Hepatocyte (in vitro differentiated cells): ENCODE data around the gene SPHK2. TPM values are rescaled to one million over a fixed set of nuclear protein-coding genes. Genes with fewer than 3 reads are reported as not detected.
A peak's percentile ranks its signal among the peaks of the same experiment; 100 is the strongest.

Experiments
- DNase-seq: peaks from one replicate; pipeline ENCODE4 v3.0.0-alpha.2; 2016; ENCODE audit warnings: low spot score
- H2AFZ ChIP-seq: fragments of 200-600 bp; sonication (generic); 2 replicates; pipeline ENCODE4 v1.6.0; 2016; ENCODE audit warnings: antibody characterized with exemption, mild to moderate bottlenecking
- H3K27ac ChIP-seq: fragments of 200-600 bp; sonication (generic); 2 replicates; pipeline ENCODE4 v1.5.1; 2016; ENCODE audit warnings: mild to moderate bottlenecking
- H3K27me3 ChIP-seq: fragments of 200-600 bp; sonication (generic); 2 replicates; pipeline ENCODE4 v1.6.1; 2016
- H3K36me3 ChIP-seq: fragments of 200-600 bp; sonication (generic); replicated peaks from 2 replicates; pipeline ENCODE4 v1.5.1; 2016; ENCODE audit warnings: low read depth; ENCODE audit not compliant: insufficient read depth
- H3K4me1 ChIP-seq: fragments of 200-600 bp; sonication (generic); 2 replicates; pipeline ENCODE4 v1.5.1; 2016; ENCODE audit warnings: mild to moderate bottlenecking, moderate library complexity; ENCODE audit not compliant: insufficient read depth
- H3K4me2 ChIP-seq: fragments of 200-600 bp; sonication (generic); 2 replicates; pipeline ENCODE4 v1.6.0; 2016
- H3K4me3 ChIP-seq: fragments of 200-600 bp; sonication (generic); 2 replicates; pipeline ENCODE4 v1.5.1; 2016; ENCODE audit warnings: mild to moderate bottlenecking
- H3K79me2 ChIP-seq: fragments of 200-600 bp; sonication (generic); 2 replicates; pipeline ENCODE4 v1.6.0; 2017; ENCODE audit warnings: mild to moderate bottlenecking
- H3K9me2 ChIP-seq: fragments of 200-600 bp; sonication (generic); replicated peaks from 2 replicates; pipeline ENCODE4 v1.6.0; 2017; ENCODE audit warnings: mild to moderate bottlenecking; ENCODE audit not compliant: insufficient read depth
- H3K9me3 ChIP-seq: fragments of 200-600 bp; sonication (generic); 2 replicates; pipeline ENCODE4 v1.5.1; 2016; ENCODE audit warnings: low read depth, mild to moderate bottlenecking
- H4K20me1 ChIP-seq: fragments of 200-600 bp; sonication (generic); 2 replicates; pipeline ENCODE4 v1.6.0; 2016; ENCODE audit warnings: mild to moderate bottlenecking; ENCODE audit not compliant: insufficient read depth, poor library complexity, severe bottlenecking
- EZH2 ChIP-seq: fragments of 200-600 bp; sonication (generic); IDR thresholded peaks from 2 replicates; pipeline ENCODE4 v1.6.1; 2016; ENCODE audit warnings: antibody characterized with exemption, mild to moderate bottlenecking, borderline replicate concordance
- EZH2phosphoT487 ChIP-seq: fragments of 200-600 bp; sonication (generic); IDR thresholded peaks from one replicate; pipeline ENCODE4 v1.6.1; 2018; ENCODE audit warnings: antibody characterized with exemption, mild to moderate bottlenecking, low read depth, moderate library complexity; ENCODE audit not compliant: unreplicated experiment, severe bottlenecking
- WGBS: methylation state at CpG from one replicate; pipeline ENCODE4 v1.1.6; 2016; ENCODE audit warnings: low lambda C conversion rate; ENCODE audit errors: missing lambda C conversion rate; 5-methylcytosine and 5-hydroxymethylcytosine counted together
- polyA plus RNA-seq: library from polyadenylated mRNA; unstranded; fragments of >200 nt; fragmentation: Nextera tagmentation; extraction: Ambion mirVana; gene quantifications from 2 replicates; pipeline ENCODE4 v1.2.1, GENCODE V29; 2016
- total RNA-seq: library from RNA; depleted of rRNA; stranded (reverse); fragments of >200 nt; gene quantifications from 2 replicates; pipeline ENCODE4 v1.2.3, GENCODE V29; 2014
- TF ChIP-seq, protein P1 (sequence below): fragments of 200-600 bp; sonication (generic); IDR thresholded peaks from 2 replicates; pipeline ENCODE4 v1.5.1; 2016; ENCODE audit warnings: antibody characterized with exemption, mild to moderate bottlenecking; ENCODE audit not compliant: poor library complexity

Gene SPHK2
- total and polyA plus RNA-seq, 2 experiments from 2014 or later, result 39.4 to 56.7 TPM

DNA sequence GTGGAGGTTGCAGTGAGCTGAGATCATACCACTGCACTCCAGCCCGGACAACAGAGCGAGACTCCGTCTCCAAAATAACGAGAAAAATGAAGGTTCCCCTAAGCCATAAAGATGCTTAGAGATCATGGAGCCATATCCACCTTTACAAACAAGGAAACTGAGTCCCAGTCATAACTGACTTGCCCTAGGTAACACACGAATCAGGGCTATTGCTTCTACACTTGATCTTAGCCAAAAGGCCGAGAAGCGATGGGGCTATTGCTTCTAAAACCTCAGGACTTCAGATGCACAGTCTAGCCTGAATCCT, 14.7 kb downstream of the SPHK2 start:
- no peaks in the 10 kb centered on the region for H3K36me3 ChIP-seq
- H3K4me2 ChIP-seq, result peak overlapping the region; percentile 64
- peaks cover 5% of the 10 kb centered on the region for H3K79me2 ChIP-seq
- no peak for TF ChIP-seq EZH2
- no peaks in the 10 kb centered on the region for H4K20me1 ChIP-seq
- no peak overlapping the region for H3K27ac ChIP-seq
- no peaks in the 10 kb centered on the region for H3K27me3 ChIP-seq
- no peaks in the 10 kb centered on the region for H3K9me3 ChIP-seq
- no peaks in the 10 kb centered on the region for H3K9me2 ChIP-seq
- no peak for DNase-seq
- 82% methylated on average over 7 of the region's 7 CpGs for WGBS
- H2AFZ ChIP-seq, result no peak overlapping the region
- peaks cover 37% of the 10 kb centered on the region for H3K4me1 ChIP-seq
- H3K4me3 ChIP-seq, result no peak overlapping the region

DNA sequence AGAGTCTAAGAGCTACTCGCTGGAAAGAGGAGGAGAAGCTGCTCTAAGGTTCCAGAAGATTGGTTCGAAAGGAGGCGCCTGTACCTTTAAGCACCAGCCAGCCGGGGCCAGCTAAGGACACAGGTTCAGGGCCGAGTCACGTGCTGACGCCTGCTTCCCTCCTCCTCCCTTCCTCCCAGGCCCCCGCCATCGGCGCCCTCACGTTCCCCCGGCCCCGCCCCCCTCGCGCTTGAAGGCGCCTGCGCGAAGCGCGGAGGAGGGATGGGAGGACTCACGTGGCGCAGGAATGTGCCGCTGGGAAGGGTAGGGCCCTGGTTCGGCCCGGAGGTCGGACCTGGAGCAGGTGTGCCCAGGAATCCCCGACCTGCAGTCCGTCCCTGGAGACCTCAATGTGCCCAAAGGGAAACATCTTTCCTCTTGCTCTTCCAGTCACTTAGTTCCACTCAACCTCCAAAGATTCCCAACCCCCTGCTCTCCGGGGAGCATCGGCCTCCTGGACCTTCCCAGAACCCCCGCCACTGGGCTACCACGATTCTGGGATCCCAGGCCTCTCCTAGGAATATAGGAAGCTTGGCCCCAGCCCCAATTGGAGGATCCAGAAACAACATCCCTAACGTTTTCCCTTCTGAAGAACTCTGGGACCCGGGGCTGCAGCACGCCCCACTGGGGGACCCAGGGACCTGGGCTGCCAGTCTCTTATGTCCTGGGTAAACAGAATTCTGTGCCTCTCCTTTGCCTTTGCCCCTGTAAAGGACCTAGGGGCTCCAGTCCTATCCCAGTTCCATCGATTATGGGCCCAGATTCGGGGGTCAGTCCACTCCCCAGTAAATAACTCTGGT, 15.3 kb downstream of the SPHK2 start:
- Histone ChIP-seq H4K20me1 (no peaks in the 10 kb centered on the region), H3K79me2 (peaks cover 5% of the 10 kb centered on the region), H2AFZ (no peak overlapping the region), H3K27ac (peak overlapping the region; percentile 81), H3K4me2 (peak overlapping the region; percentile 76), H3K27me3 (no peaks in the 10 kb centered on the region), H3K36me3 (no peaks in the 10 kb centered on the region), H3K9me3 (no peaks in the 10 kb centered on the region), H3K9me2 (no peaks in the 10 kb centered on the region), H3K4me3 (no peak overlapping the region), H3K4me1 (peaks cover 37% of the 10 kb centered on the region)
- WGBS, result 15% methylated on average over 34 of the region's 37 CpGs
- peak; percentile 98 for DNase-seq
- TF ChIP-seq, protein P1, sequence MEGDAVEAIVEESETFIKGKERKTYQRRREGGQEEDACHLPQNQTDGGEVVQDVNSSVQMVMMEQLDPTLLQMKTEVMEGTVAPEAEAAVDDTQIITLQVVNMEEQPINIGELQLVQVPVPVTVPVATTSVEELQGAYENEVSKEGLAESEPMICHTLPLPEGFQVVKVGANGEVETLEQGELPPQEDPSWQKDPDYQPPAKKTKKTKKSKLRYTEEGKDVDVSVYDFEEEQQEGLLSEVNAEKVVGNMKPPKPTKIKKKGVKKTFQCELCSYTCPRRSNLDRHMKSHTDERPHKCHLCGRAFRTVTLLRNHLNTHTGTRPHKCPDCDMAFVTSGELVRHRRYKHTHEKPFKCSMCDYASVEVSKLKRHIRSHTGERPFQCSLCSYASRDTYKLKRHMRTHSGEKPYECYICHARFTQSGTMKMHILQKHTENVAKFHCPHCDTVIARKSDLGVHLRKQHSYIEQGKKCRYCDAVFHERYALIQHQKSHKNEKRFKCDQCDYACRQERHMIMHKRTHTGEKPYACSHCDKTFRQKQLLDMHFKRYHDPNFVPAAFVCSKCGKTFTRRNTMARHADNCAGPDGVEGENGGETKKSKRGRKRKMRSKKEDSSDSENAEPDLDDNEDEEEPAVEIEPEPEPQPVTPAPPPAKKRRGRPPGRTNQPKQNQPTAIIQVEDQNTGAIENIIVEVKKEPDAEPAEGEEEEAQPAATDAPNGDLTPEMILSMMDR, result no peak
- TF ChIP-seq EZH2 (no peak), EZH2phosphoT487 (no peak)

DNA sequence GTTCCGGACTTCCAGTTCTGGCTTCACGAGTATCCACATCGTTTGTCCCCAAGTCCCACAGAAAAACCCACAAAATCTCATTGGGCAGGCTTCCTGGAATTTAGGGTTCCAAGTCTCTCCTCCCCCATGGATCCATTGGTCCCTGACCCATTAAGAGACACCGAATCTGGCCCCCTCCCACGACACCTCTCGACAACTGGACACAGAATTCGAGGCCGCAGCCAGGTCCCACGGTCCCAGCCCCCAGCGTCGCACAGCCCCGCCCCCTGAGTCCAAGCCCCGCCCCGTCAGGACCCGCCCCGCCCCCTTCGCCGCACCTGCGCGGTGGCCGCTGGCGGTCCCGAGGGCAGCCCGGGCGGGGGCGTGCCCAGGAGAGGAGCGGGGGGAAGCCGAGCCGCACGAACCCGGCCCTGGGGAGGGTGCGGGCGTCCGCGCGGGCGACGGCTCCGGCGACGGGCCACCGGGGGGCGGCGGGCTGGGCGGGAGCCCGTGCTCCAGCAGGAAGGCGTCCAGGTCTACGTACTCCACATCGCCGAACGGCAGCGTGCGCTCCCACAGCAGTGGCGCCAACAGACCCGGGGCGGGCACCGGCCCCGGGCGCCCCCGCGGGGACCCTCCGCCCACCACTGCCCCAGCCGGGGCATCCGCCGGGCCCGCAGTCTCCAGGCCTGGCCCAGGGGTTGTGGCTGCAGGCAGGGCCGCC, 16.1 kb downstream of the SPHK2 start:
- no peaks in the 10 kb centered on the region for H4K20me1 ChIP-seq
- H3K36me3 ChIP-seq, result no peaks in the 10 kb centered on the region
- peaks cover 29% of the 10 kb centered on the region for H3K4me1 ChIP-seq
- no peaks in the 10 kb centered on the region for H3K27me3 ChIP-seq
- peak overlapping the region; percentile 76 for H3K4me2 ChIP-seq
- H2AFZ ChIP-seq, result peak overlapping the region; percentile 22
- no peaks in the 10 kb centered on the region for H3K9me3 ChIP-seq
- peaks cover 5% of the 10 kb centered on the region for H3K79me2 ChIP-seq
- peak; percentile 90 for DNase-seq
- H3K4me3 ChIP-seq, result peak overlapping the region; percentile 43
- TF ChIP-seq EZH2 (no peak), EZH2phosphoT487 (no peak)
- TF ChIP-seq, protein P1, result no peak
- H3K9me2 ChIP-seq, result no peaks in the 10 kb centered on the region
- peak overlapping the region; percentile 81 for H3K27ac ChIP-seq
- 16% methylated on average over 9 of the region's 67 CpGs for WGBS
